ENCODE data around the gene MTNR1B.

- no peak for TF ChIP-seq CTCF (IDR thresholded peaks at IDR 0.05)
- no peak for TF ChIP-seq HOXB13 (CRISPR knock-in tag; IDR thresholded peaks at IDR 0.05; ENCODE audit: low read depth)
- TF ChIP-seq ZFP36 (IDR thresholded peaks at IDR 0.05; ENCODE audit: borderline replicate concordance, partially characterized antibody), result no peak
- TF ChIP-seq RAD21 (conservative IDR thresholded peaks at IDR 0.05 in 1 of 2, IDR thresholded peaks at IDR 0.05 in 1 of 2), result peak in 1 of 2 experiments; percentile 29; a peak in 2 of 5 replicates
- no peak for TF ChIP-seq POLR2A (IDR thresholded peaks at IDR 0.05; ENCODE audit: low read length)
- no peak for TF ChIP-seq ZNF302 (CRISPR knock-in tag; IDR thresholded peaks at IDR 0.05)
- no peak for TF ChIP-seq USF2 (IDR thresholded peaks at IDR 0.05)
- TF ChIP-seq CBX2 (IDR thresholded peaks at IDR 0.05; ENCODE audit: borderline replicate concordance, low read depth), result no peak
- no peak for TF ChIP-seq SMC3 (IDR thresholded peaks at IDR 0.05)
- TF ChIP-seq CEBPB (IDR thresholded peaks at IDR 0.05), result peak in 1 of 2 experiments; percentile 71; a peak in 2 of 4 replicates
Measured at GRCh38 chr11:93000511-93001476, 31.3 kb downstream of the MTNR1B start.

Measured in A549 (cell line).